PC-9 (cell line): ENCODE measurements around the gene TGFBR1.

Source experiments
- EZH2 ChIP-seq: fragments of 200-600 bp; sonication (generic); IDR thresholded peaks from 2 replicates; pipeline ENCODE4 v1.8.0; 2017; ENCODE audit warnings: antibody characterized with exemption, low read depth
- TF ChIP-seq, protein P1 (sequence below): fragments of 200-600 bp; sonication (generic); conservative IDR thresholded peaks from 2 replicates; pipeline ENCODE4 v1.6.1; 2017; ENCODE audit warnings: mixed run types, antibody characterized with exemption, mild to moderate bottlenecking, moderate library complexity

DNA sequence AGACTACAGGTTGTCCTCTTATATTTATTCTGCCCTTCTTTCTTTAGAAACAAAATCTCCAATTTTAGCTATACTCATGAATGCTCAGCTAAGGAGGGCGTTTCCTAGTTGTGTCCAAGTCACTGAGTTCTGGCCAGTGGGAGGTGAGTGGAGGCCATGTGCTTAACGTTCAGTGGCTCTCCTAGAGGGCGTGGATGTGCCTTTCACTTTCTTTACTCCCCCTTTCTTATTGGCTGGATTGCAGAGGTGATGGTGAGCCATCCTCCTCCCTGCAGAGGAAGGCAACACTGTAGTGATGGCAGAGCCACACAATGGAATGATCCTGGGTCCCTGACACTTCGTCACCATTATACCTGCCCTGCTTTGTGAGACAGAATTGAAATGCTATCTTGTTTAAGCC, 62.2 kb downstream of the TGFBR1 start:
- TF ChIP-seq, protein P1, sequence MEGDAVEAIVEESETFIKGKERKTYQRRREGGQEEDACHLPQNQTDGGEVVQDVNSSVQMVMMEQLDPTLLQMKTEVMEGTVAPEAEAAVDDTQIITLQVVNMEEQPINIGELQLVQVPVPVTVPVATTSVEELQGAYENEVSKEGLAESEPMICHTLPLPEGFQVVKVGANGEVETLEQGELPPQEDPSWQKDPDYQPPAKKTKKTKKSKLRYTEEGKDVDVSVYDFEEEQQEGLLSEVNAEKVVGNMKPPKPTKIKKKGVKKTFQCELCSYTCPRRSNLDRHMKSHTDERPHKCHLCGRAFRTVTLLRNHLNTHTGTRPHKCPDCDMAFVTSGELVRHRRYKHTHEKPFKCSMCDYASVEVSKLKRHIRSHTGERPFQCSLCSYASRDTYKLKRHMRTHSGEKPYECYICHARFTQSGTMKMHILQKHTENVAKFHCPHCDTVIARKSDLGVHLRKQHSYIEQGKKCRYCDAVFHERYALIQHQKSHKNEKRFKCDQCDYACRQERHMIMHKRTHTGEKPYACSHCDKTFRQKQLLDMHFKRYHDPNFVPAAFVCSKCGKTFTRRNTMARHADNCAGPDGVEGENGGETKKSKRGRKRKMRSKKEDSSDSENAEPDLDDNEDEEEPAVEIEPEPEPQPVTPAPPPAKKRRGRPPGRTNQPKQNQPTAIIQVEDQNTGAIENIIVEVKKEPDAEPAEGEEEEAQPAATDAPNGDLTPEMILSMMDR = no peak
- TF ChIP-seq EZH2 = no peak
